Kidney capillary endothelial cell (primary cell): ENCODE measurements around the gene SHROOM3.
"Not testable (repeated sequence)": the region's sequence is repeated elsewhere in the genome, so short reads cannot be mapped to it uniquely, and the experiment has no call there.

ENCODE experiments used
- DNase-seq: peaks from one replicate; pipeline ENCODE4 v3.0.0-alpha.2; 2018; ENCODE audit warnings: low spot score

The SHROOM3 gene

DNA sequence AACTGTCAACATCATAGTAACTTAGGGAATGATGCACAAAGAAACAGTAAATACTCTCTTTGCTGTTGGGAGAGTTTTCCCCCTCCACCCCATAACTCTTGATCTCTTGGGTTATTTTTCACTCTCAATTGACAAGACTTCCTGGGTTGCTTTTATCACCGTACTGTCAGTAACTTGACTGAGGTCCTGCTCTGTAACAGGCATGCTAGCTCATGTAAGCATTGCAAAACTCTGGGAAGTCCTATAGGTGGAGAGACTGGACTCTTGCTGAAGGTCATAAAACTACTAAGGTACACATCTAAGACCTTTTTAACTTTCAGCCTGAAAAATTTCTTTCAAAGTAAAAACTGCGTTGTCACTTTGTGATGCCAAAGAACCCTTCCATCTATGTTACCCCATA, 10.9 kb downstream of the SHROOM3 start:
- DNase-seq = no peak

DNA sequence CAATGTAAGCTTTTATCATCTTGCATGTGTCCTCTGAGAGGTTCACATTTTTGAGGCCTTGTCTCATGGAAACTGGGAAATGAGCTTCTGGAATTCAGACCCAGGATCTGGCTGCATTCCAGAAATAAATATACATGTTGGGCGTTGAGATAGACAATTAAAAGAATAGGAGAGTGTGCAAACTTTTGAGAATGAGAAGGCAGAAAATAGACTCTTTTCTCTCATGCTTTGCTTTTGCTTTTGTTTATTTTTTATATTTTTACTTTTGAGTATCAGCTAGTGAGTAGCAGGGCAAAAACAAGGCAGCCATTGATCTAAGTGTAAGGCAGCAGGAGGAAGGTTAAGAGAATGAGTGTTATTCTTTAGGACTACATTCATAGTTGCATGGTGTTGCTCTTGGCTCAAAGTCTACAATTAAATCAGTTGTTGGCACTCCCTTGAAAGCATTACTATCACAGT, 12.4 kb downstream of the SHROOM3 start:
- DNase-seq = no peak

DNA sequence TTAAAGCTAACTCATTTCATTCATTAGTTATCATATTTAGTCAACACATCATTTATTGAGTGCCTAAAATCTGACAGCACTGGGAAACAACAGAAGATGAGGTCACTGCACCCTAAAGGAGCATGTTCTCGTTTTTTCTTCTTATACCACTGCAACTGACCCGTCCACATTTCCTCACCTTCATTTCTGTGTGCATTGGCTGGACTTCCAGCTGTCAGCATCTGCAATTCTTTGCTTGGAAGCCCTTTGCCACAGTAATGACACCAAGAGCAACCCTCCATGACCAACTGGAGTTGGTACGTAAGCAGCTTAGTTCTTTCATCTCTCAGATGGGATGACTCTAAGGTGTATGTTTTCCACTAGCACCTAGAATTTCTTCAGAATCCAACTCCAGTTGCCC, 13.2 kb downstream of the SHROOM3 start:
- no peak for DNase-seq

GRCh38 chr4:76449362-76449767, 14.3 kb downstream of the SHROOM3 start:
- DNase-seq = peak; percentile 9

DNA sequence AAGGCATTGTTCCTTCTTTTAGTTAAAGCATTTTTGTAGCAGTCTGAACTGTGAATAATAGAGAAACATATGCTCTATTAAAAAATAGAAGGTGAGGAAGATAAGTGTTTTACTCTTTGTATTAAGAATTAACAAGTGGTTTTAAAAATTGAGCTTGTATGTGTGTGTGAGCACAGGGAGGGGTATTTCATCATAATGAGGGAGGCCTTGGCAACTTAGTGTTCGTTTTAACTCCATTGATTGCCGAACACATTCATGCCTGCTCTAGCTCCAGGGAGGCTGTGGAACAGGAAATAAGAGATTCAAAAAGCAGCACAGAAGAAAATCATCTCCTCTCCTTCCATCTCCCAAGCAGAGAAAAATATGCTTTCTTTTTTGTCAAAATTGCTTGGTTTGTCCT, 14.8 kb downstream of the SHROOM3 start:
- DNase-seq = no peak

DNA sequence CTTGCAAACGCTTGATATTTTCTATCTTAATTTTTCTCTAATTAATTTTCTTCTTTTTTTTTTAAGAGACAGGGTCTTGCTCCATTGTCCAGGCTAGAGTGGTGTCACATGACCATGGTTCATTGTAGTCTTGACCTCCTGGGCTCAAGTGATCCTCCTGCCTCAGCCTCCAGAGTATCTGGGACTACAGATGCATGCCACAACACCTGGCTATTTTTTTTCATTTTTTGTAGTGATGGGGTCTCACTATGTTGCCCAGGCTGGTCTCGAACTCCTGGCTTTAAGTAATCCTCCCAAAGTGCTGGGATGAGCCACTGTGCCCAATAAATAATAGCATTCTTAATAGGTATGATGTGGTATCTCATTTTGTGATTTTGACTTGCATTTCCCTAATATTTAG, 18.2 kb downstream of the SHROOM3 start:
- DNase-seq = no peak

- DNase-seq = not testable (repeated sequence)
Measured at GRCh38 chr4:76454073-76454472, 19.0 kb downstream of the SHROOM3 start.

DNA sequence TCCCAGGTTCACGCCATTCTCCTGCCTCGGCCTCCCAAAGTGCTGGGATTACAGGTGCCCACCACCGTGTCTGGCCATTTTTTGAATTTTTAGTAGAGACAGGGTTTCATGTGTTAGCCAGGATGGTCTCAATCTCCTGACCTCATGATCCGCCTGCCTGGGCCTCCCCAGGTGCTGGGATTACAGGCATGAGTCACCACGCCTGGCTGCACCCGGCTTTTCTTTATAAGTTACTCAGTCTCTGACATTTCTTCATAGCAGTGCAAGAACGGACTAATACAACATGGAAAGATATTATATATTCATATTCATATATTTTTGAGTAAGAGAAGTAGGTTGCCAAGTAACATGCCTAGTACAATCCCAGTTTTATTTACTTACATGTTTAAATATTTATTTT, 22.9 kb downstream of the SHROOM3 start:
- DNase-seq = no peak

DNA sequence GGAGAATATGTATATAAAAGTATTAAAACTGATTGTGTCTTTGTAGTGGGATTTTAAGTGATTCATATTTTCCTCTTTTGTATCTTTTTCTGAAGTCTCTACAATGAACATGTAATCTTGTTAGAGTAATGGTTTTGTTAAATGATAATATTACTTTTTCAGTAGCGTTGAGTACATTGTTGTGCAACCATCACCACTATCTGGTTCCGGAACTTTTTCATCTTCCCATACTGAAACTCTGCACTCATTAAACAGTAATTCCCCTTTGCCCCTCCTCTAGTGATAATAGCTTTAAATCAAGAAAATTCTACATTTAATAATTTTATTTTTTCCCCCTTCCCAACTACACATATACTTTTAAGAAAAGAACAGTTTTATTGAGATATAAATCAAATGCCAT, 23.3 kb downstream of the SHROOM3 start:
- no peak for DNase-seq

GRCh38 chr4:76458825-76459224, 23.8 kb downstream of the SHROOM3 start:
- DNase-seq = no peak

- no peak for DNase-seq
Measured at GRCh38 chr4:76459291-76459723, 24.3 kb downstream of the SHROOM3 start.

DNA sequence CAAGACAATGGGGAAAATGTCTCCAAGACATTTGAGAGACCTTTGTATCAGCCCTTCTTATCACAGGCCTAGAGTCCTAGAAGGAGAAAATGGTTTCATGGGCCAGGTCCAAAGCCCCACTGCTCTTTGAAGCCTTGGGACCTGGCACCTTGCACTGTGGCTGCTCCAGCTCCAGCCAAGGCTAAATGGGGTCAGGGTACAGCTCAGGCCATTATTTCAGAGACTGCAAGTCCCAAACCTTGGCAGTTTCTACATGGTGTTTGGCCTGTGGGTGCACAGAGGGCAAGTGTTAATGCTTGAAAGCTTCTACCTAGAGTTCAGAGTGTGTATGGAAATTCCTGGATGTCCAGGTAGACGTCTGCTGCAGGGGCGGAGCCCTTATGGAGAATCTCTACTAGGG, 28.5 kb downstream of the SHROOM3 start:
- DNase-seq = no peak

DNA sequence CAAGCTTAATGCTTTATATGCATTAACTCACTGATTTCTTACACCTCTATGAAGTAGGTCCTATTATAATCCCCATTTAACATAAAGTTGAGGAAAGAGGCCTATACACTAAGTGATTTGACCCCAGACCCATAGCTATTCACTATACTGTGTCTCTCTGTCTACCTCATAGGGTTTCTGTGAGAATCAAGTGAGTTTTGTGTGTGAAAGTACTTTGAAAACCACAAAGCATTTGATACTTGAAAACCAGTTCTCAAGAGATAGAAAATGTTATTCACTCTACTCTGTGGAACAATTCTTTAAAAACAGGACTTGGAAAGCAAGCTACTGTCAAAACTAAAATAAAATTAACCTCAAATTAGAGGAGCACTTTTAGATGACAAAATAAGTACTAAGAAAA, 35.0 kb downstream of the SHROOM3 start:
- DNase-seq = no peak

- DNase-seq = no peak
Measured at GRCh38 chr4:76470532-76470931, 35.5 kb downstream of the SHROOM3 start.

DNA sequence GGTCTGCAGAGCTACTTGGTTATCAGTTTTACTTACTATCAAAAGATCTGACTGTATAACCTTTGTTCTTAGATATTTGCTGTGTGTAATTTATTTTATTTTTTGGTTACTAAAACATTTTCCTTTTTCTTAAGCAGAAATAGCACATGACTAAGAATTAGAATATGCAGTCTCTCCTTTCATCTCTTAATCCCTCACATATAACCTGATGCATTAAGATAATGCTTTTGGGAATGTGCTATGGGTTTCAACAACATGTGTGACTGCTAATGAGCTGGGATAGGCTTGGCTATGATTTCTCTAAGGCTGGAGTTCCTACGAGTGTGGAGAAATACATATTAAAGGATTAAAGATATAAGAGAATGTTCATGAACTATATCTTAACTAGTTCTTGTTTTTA, 41.5 kb downstream of the SHROOM3 start:
- no peak for DNase-seq

DNA sequence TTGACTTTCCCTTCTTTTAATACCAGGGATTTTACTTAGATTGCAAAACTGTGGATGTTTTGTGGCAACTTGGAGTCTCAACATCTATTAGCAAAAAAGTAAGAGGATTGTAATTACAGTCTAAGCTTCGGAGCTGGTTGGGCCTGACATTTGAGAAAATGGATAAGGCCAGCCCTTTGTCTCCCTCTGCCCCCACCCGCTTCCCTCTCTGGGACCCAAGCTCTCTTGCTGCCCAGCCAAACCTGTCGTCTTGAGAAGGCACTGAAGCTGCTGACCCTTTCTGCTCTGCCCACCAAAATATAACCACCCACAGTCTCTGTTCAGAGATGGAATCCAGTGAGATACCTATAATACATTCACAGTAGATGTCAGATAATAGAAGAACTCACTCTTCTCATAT, 49.6 kb downstream of the SHROOM3 start:
- no peak for DNase-seq

DNA sequence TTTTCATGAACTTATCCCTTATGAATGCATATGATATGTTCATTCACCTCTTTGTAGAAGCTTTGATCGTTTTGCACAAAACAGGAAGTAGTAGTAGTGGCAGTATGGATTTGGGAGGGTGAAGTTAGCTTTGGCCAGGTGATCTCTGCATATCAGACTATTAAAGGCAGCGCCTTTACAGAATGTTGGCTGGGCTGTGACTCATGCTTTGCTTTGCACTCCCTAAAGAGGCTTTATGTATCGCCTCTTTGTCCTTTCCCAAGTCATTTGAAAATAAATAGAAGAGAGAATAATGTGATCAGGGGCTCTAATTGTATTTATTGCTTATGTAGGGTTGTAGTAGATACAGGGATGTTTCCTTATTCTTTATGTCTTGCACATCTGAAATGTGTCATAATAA, 50.4 kb downstream of the SHROOM3 start:
- no peak for DNase-seq

DNA sequence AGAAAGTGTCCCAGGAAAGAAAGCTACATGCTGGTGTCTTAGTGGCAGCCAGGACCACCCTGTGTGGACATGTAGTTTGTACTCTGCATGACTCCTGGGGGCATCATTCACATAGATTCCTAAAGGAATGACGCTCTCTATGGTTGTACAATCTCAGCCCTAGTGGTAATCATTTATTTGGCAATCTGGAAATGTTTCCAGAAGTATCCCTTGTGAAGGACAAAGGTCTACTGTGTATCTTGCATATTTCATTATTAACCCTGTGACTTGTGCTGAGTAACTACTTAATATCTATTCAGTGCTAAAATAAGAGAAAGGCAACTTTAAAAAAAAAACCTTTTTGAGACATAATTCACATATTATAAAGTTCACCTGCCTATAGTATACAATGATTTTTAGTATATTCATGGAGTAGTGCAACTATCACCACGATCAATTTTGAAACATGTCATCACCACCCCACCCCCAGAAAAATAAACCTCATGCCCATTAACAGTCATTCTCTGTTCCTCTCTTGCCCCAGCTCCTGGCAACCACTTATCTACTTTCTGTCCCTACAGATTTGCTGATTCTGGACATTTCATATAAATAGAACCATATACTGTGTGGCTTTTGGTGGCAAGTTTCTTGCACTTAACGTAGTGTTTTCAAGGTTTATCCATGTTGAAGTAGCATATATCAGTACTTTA, 51.7 kb downstream of the SHROOM3 start:
- DNase-seq = no peak

- no peak for DNase-seq
Measured at GRCh38 chr4:76487621-76488020, 52.6 kb downstream of the SHROOM3 start.

DNA sequence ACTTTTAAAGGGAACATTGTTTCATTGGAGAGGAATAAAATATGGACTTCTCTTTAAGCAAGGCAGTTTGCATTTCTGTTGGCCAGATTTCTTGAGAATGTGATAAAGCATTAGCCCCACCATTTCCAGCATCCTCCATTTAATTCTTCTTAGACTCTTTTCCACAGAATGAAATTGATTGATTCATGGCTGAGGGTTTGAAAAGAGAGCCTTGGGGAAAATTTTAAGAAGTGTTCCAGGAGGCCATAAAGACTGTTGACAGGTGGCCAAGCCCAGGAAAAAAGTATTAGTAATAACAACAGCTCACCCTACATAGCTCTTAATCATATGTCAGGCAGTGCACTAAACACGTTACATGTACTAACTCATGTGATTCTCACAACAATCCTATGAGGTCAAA, 53.4 kb downstream of the SHROOM3 start:
- no peak for DNase-seq

GRCh38 chr4:76488888-76489685, 54.1 kb downstream of the SHROOM3 start:
- no peak for DNase-seq

- DNase-seq = no peak
Measured at GRCh38 chr4:76489686-76490161, 54.7 kb downstream of the SHROOM3 start.

DNA sequence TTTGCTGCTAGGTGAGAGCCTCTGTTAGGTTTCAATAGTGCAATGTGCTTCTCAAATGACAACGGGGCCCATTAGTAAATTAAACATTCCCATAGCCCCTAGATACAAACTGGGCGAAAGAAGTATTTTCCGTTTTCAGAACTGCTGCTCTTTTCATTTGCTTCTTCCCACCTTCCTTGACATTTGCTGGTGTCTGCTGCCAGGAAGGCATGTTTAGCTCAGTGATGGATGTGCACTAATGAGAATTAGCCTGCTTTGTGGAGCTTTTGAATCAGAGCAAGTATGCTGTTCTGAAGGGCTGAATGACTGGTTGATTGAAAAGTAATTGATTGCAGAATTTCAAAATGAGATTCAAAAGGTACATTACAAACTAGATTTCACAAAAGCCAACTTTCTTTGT, 57.0 kb downstream of the SHROOM3 start:
- DNase-seq = no peak
